Thyroid gland (tissue), 4 donors: ENCODE measurements around the gene WNT7B. TPM values are rescaled to one million over a fixed set of nuclear protein-coding genes. Genes with fewer than 3 reads are reported as not detected.

Source experiments
- DNase-seq, 2 donors: peaks; one replicate each; pipeline ENCODE4 v3.0.0-alpha.2; 2019
- H3K27ac ChIP-seq, 3 donors: fragments of 200-600 bp; sonication (generic); 1 replicate in 2 of 3; 2 replicates in 1 of 3; pipeline ENCODE4 v1.5.1; 2016 to 2019; ENCODE audit warnings: mild to moderate bottlenecking in 1 of 3, moderate library complexity in 1 of 3
- H3K27me3 ChIP-seq: fragments of 200-600 bp; sonication (generic); one replicate; pipeline ENCODE4 v1.5.1; 2019
- H3K36me3 ChIP-seq, 2 donors: fragments of 200-600 bp; sonication (generic); one replicate each; pipeline ENCODE4 v1.5.1; 2016 to 2019
- H3K4me1 ChIP-seq, 2 donors: fragments of 200-600 bp; sonication (generic); one replicate each; pipeline ENCODE4 v1.5.1; 2017 to 2019
- H3K4me3 ChIP-seq, 3 donors: fragments of 200-600 bp; sonication (generic); replicated peaks in 1 of 3; 1 replicate in 2 of 3; 2 replicates in 1 of 3; pipeline ENCODE4 v1.5.1; 2016; ENCODE audit warnings: mild to moderate bottlenecking in 1 of 3
- H3K9me3 ChIP-seq: fragments of 200-600 bp; sonication (generic); one replicate; pipeline ENCODE4 v1.5.1; 2017
- CTCF ChIP-seq, 6 experiments: fragments of 200-600 bp in 3 of 6; fragments of 450-650 bp in 3 of 6; sonication (generic) in 3 of 6; IDR thresholded peaks; one replicate each; pipeline ENCODE4 v1.5.1; 2016 to 2019; ENCODE audit warnings: antibody characterized with exemption in 6 of 6, mild to moderate bottlenecking in 2 of 6, inconsistent platforms in 1 of 6, moderate library complexity in 1 of 6
- POLR2A ChIP-seq, 2 donors: fragments of 450-650 bp; IDR thresholded peaks; one replicate each; pipeline ENCODE4 v1.6.1; 2017; ENCODE audit warnings: antibody characterized with exemption in 2 of 2, mild to moderate bottlenecking in 2 of 2, moderate library complexity in 1 of 2
- WGBS, 2 donors: methylation state at CpG; one replicate each; pipeline ENCODE4 v1.1.5; 2017; 5-methylcytosine and 5-hydroxymethylcytosine counted together
- intact Hi-C: fragments of 100-400 bp; cut with DNase I; formaldehyde crosslinking; loops from one replicate; pipeline ENCODE4 v1.15.1; 2023
- total RNA-seq, 4 donors: library from RNA; depleted of rRNA; stranded (reverse); fragments of >200 nt; gene quantifications; one replicate each; pipeline ENCODE4 v1.2.3, GENCODE V29; 2016

WNT7B gene
- total RNA-seq, 4 donors from 2014 or later = 0.83 to 4.3 (median 2.5) TPM; not detected in 1

GRCh38 chr22:45925811-45926351 lies 51.1 kb downstream of the WNT7B start:
- WGBS, 2 donors = 92 to 95% methylated on average over 9 to 14 of the region's 16 CpGs
- TF ChIP-seq CTCF (IDR thresholded peaks at IDR 0.05) (no peak), POLR2A (IDR thresholded peaks at IDR 0.05) (no peak)
- Histone ChIP-seq H3K4me1 (peaks cover 0 to 8% of the 10 kb centered on the region in 2 donors), H3K27me3 (no peaks in the 10 kb centered on the region), H3K9me3 (no peaks in the 10 kb centered on the region), H3K27ac (no peak overlapping the region), H3K36me3 (no peaks in the 10 kb centered on the region), H3K4me3 (no peak overlapping the region)
- intact Hi-C loops = no loop called here
- DNase-seq = no peak

DNA sequence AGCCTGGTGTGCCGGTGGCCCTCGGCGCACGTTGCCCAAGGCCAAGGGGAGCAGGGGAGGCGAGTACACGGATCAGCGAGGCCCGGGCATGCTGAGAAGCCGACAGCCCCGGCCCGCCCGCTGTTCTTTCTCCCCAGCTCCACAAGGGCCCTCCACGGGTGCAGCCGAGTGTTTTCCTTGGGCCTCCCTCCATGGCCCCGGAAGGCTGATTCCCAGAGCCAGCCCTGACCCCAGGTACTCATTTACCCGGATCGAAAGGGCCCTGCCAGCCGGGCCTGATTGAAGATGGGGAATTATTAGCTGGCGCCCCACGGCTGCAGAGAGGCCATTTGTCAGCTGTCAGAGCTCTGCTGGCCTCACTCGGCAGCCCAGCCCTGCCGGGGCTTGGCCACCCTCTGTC lies 53.1 kb downstream of the WNT7B start:
- Histone ChIP-seq H3K9me3 (no peaks in the 10 kb centered on the region), H3K27me3 (no peaks in the 10 kb centered on the region), H3K4me1 (peaks cover 5 to 19% of the 10 kb centered on the region in 2 donors), H3K36me3 (no peaks in the 10 kb centered on the region), H3K4me3 (no peak overlapping the region), H3K27ac (no peak overlapping the region)
- WGBS, 2 donors = 19 to 36% methylated on average over 12 to 13 of the region's 22 CpGs
- intact Hi-C loops = no loop called here
- TF ChIP-seq CTCF (IDR thresholded peaks at IDR 0.05) (no peak), POLR2A (IDR thresholded peaks at IDR 0.05) (no peak)
- DNase-seq = peak; percentile 72

- 60 to 94% methylated on average over 2 to 8 of the region's 9 CpGs for WGBS, 2 donors
- TF ChIP-seq CTCF (IDR thresholded peaks at IDR 0.05) (no peak), POLR2A (IDR thresholded peaks at IDR 0.05) (no peak)
- H3K36me3 ChIP-seq = no peaks in the 10 kb centered on the region
Measured at GRCh38 chr22:45923212-45923611, 53.8 kb downstream of the WNT7B start.

DNA sequence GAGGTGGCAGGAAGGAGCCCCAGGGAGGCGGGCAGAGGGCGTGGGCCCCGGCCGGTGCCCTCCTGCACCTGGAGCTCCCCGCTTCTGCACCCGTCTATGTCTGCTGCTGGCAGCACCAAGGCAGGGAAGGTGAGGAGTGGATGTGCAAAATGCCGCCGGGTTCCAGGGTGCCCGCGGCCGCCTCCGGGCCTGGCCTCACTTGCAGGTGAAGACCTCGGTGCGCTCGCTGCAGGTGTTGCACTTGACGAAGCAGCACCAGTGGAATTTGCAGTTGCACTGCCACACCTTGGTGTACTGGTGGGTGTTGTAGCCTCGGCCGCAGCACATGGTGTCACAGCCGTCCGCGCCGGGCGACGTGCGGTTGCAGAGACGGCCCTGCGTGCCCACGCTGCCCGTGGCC lies 54.3 kb downstream of the WNT7B start:
- WGBS, 2 donors = 95 to 99% methylated on average over 13 to 29 of the region's 29 CpGs
- Histone ChIP-seq H3K36me3 (no peaks in the 10 kb centered on the region), H3K27ac (no peak overlapping the region), H3K4me1 (peaks cover 5 to 19% of the 10 kb centered on the region in 2 donors), H3K9me3 (no peaks in the 10 kb centered on the region), H3K27me3 (no peaks in the 10 kb centered on the region), H3K4me3 (no peak overlapping the region)
- intact Hi-C loops = no loop called here
- TF ChIP-seq CTCF (IDR thresholded peaks at IDR 0.05) (no peak), POLR2A (IDR thresholded peaks at IDR 0.05) (no peak)
- no peak for DNase-seq

More at GRCh38 chr22:45923212-45923611, 53.8 kb downstream of the WNT7B start:
- intact Hi-C loops = no loop called here
- Histone ChIP-seq H3K27me3 (no peaks in the 10 kb centered on the region), H3K4me3 (no peak overlapping the region), H3K9me3 (no peaks in the 10 kb centered on the region), H3K27ac (no peak overlapping the region), H3K4me1 (peaks cover 5 to 19% of the 10 kb centered on the region in 2 donors)
- DNase-seq = no peak

DNA sequence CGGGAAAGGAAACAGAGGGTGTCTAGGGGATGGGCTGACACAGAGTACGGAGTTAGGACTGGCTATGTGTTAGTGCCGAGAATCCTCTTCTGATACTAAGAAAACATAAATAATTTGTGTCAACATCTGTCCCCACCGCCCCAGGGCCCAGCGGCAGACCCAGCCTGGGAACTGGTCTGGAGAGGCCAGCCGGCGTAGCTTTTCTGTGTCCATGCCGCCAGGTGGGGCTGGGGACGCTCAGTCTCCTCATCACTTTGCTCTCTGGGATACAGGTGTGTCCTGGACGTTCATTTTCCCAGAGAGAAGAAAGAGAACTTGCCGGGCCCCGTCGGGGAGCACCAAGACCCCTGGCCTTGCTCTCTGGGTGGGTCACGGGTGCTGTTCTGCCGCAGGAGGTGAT lies 54.7 kb downstream of the WNT7B start:
- H3K27ac ChIP-seq = no peak overlapping the region
- H3K36me3 ChIP-seq = no peaks in the 10 kb centered on the region
- intact Hi-C loops = no loop called here
- H3K27me3 ChIP-seq = no peaks in the 10 kb centered on the region
- WGBS, 2 donors = 89 to 90% methylated on average over 11 to 15 of the region's 15 CpGs
- peaks cover 5 to 19% of the 10 kb centered on the region in 2 donors for H3K4me1 ChIP-seq
- TF ChIP-seq POLR2A (IDR thresholded peaks at IDR 0.05) (no peak), CTCF (IDR thresholded peaks at IDR 0.05) (no peak)
- H3K4me3 ChIP-seq = no peak overlapping the region
- H3K9me3 ChIP-seq = no peaks in the 10 kb centered on the region
- DNase-seq = no peak
